HG03139 (cell line): ENCODE measurements around the gene PNMA5.
A peak's percentile ranks its signal among the peaks of the same experiment; 100 is the strongest.
"Not testable (repeated sequence)": the region's sequence is repeated elsewhere in the genome, so short reads cannot be mapped to it uniquely, and the experiment has no call there.

Experiments
- ATAC-seq: cut with Tn5 transposase; IDR thresholded peaks from one replicate; pipeline ENCODE4 v1.9.1; 2021; ENCODE audit not compliant: unreplicated experiment

Gene PNMA5

DNA sequence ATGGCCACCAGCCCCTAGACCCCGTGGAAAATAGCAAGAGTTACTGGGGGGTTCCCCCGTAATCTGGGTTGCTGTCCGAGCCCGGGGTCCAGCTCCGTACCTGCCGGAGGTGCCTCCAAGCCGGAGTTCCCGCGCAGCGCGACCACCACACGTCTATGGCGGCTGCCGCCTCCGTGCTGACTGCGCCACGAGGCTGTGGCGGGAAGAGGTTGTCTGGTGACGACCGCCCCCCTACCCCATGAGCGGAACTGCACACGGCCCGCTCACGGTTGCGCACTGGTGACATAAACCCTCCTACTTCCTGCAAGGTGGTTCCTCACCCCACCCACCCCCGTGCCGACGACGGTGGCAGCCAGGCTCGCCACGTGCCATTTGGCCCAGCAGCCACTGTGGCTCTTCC lies at the start of gene PNMA5:
PNMA5 (minus strand) TSS at position 184 of the 400 bp plus-strand sequence. CDS start 2,518 bp downstream, outside the sequence.
- ATAC-seq, result no peak

DNA sequence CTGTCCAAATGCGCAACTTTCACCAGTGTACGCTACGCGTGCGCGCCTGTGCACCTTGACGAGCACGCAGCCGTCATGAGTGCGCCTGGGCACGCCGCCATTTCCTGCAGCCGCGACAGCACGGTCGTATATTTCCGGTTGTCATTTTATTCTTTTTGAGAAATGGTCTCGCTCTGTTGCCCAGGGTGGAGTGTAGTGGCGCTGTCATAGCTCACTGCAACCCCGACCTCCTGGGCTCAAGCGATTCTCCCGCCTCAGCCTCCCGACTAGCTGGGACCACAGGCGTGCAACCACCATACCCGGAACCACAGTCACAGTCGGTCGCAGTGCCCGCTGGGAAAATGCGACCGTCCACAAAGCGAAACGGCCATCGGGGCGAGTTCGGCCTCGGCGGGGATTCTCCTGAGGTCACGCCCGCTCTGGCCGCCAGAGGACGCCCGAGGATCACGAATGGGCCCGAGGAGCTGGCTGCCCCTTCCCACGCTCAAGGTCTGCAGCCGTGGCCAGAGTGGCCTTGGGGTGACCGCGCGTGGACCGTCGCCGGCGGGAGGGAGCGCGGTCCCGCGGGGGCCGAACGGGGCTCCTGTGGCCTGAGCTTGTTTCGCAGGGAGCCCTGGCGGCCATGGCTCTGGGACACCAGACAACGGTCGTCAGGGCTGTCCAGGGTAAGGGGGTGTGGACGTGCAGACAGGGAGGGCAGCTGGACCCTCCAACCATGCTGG lies 38.6 kb upstream of the PNMA5 start:
- ATAC-seq, result peak; percentile 82

DNA sequence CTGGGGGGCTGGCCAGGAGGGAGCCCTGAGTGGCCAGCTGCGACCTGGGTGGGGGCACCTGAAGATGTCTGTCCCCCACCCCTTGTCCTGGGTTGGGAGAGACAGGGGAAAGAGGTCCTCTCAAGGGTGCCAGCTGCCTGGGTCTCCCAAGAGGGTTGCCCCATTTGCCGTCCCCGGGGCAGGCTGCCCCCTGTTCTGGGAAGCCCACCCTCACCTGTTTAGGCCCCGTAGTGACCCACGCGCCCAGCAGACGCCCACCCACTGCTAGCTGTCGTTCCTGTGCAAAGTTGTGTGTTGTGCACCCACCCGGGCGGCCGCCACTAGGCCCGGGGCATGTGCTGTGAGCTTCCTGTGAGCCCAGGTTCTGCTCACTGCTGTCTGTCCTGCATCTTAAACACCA lies 36.9 kb upstream of the PNMA5 start:
- no peak for ATAC-seq

DNA sequence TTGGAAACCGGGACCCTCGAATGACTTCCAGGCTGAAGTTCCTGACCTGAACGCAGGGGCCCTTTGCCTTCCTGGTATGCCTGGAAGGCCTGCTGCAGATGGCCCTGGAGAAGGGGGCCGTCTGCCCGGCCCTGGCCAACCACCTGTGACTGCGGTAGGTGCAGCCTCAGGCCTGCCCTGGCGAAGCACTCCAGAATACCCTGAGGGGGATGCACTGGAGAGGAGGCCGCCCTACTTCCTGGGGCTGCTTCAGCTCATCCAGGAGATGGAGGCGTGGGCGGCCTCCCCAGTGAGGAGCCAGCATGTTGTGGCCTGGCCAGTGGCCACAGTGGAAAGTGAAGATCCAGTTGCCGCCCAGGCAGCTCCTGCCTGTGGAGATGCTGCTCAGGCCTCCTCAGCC lies 36.0 kb upstream of the PNMA5 start:
- ATAC-seq, result no peak

DNA sequence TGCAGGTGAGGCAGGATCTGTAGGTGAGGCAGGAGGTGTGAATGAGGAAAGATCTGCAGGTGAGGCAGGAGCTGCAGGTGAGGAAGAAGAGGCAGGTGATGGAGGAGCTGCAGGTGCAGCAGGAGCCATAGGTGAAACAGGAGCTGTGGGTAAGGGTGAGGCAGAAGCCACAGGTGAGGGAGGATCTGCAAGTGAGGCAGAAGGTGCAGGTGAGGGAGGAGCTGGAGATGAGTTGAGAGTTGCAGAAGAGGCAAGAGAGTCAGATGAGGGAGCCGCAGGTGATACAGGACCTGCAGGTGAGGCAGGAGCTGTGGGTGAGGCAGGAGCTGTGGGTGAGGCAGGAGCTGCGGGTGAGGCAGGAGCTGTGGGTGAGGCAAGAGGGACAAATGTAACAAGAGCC lies 35.2 kb upstream of the PNMA5 start:
- ATAC-seq, result no peak

DNA sequence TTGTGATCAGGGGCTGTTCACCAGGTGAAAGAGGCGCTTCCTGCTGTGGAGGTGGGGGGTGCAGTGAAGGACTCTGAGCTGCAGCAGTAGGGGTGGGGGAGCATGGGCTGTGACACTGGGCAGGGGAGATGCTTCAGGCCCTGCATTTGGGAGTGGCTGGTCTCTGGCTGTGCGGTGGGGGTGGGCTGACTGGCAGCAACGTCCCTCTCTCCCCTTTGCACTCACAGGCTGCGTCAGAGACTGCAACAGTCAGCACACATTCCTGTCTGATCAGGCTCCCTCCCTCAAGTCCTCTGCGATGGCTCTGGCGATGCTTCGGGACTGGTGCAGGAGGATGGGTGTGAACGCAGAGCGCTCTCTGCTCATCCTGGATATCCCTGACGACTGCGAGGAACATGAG lies 34.6 kb upstream of the PNMA5 start:
- not testable (repeated sequence) for ATAC-seq

DNA sequence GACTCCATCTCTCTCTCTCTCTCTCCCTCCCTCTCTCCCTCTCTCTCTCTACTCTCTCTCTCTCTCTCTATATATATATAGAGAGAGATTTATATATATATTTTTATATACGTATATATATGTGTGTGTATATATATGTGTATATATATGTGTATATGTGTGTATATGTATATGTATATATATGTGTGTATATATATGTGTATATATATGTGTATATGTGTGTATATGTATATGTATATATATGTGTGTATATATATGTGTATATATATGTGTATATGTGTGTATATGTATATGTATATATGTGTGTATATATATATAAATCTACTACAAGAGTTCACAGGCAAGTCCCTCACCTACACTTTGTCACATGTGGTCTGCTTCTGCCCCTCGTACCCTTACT lies 32.6 kb upstream of the PNMA5 start:
- ATAC-seq, result not testable (repeated sequence)

DNA sequence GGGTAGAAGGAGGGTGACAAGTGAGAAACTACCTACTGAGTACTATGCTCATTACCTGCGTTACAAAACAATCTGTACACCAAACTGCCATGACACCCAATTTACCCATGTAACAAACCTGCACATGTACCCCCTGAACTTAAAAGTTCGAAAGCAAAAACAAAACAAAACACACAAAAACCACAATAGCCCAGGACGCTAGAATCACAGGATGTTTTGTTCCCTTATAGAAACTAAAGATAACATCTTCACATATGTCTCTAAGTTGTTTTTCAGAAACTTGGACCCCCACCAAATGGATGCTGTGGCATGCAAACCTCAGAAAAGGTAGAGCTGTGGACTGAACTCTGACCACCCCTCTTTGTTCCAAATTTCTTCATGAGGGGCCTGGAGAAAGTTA lies 25.2 kb upstream of the PNMA5 start:
- ATAC-seq, result no peak

DNA sequence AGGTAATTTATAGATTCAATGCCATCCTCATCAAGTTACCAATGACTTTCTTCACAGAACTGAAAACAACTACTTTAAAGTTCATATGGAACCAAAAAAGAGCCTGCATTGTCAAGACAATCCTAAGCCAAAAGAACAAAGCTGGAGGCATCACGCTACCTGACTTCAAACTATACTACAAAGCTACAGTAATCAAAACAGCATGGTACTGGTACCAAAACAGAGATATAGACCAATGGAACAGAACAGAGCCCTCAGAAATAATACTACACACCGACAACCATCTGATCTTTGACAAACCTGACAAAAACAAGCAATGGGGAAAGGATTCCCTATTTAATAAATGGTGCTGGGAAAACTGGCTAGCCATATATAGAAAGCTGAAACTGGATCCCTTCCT lies 23.3 kb upstream of the PNMA5 start:
- not testable (repeated sequence) for ATAC-seq

DNA sequence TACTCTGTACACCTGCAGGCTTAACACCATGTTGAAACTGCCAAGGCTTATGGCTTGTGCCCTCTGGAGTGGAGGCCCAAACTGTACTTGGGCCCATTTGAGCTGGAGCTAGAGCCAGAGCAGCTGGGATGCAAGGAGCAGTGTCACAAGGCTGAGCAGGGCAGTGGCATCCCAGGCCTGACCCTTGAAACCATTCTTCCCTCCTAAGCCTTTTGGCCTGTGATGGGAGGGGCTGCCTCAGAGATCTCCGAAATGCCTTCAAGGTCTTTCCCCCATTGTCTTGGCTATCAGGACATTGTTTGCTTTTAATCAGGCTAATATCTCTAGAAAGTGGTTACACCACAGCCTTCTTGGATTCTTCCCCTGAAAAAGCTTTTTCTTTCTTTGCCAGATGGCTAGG lies 10.9 kb upstream of the PNMA5 start:
- ATAC-seq, result no peak

DNA sequence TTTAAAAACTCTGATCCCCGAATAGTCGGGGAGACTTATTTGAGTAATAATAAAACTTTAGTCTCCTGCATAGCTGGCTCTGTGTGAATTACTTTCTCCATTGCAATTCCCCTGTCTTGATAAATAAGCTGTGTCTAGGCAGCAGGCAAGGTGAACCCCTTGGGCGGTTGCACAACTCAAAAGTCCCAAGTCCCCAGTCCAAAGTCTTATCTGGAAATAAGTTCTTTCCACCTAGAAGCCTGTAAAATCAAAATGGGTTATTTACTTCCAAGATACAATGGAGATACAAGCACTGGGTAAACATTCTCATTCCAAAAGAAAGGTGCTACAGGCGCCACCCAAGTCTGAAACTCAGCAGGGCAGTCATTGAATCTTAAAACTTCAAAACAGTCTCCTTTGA lies 10.1 kb upstream of the PNMA5 start:
- no peak for ATAC-seq

DNA sequence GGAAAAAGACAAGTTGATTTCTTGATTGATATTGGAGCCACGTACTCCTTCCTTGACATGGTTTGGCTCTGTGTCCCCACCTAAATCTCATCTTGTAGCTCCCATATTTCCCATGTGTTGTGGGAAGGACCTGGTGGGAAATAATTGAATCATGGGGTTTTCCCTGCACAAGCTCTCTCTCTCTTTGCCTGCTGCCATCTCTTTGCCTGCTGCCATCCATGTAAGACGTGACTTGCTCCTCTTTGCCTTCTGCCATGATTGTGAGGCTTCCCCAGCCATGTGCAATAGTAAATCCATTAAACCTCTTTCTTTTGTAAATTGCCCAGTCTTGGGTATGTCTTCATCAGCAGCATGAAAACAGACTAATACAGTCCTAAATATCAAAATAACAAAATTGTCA lies 8.3 kb upstream of the PNMA5 start:
- not testable (repeated sequence) for ATAC-seq

DNA sequence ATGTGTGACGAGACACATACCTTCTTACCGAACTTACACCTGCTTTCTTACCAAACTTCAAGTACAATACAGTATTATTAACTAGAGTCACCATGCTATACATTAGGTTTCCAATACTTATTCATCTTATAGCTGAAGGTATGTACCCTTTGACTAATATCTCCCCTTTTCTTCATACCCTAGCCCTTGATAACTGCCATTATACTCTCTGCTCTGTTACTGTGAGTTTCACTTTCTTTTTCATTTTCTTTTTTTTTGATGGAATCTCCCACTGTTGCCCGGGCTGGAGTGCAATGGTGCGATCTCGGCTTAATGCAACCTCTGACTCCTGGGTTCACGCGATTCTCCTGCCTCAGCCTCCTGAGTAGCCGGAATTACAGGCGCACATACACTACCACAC lies 3.4 kb upstream of the PNMA5 start:
- ATAC-seq, result no peak

DNA sequence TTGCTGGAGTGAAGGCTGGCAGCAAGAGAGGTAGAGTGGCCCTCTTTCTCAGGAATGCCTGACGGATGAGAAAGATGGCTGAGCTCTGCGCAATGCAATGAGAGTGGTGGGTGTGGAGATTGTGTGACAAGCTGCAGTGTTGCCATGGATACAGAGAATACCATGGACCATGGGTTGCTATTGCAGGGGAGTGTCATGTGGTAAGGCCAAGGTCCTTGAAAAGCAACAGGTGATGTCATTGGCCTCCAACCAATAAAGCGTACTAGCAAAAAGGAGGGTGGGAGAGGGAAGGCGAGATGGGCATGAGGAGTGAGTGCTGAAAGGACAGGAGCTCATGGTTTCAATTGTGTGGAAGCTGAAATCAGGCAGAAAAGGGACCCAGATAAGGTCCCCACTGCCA lies 1.8 kb downstream of the PNMA5 start:
- no peak for ATAC-seq

DNA sequence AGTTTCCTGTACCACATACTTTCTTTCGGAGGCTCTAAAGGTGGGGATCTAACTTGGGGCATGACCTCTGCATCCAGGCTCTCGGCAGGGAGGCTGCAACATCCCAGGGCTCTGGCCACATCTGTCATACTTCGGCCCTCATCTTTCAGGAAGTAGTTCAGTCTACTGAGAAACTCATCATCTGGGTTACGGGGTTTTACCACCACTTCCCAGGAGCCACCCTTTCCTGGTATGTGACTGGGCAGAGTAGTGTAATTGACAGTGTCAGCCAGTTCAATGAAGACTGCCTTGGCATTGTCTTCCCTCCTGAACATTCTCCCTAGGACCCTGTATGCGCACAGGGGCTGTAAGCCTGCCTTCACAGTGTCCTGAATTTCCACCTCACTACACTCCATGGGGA lies 2.8 kb downstream of the PNMA5 start:
- no peak for ATAC-seq

DNA sequence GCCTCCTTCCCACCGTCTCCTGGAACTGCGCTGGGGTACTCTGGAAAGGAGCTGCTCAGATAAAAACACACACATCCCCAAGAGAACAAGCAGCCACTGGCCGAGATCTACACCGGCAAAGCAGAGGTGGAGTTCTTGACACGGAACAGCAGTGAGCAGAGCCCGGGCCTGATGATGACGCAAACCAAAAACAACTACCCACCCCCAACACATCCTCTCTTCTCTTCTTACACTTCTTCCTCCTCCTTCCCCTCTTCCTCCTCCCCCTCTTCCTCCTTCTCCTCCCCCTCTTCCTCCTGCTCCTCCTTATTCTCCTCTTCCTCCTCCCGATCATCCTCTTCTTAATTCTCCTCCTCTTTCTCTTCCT lies 4.6 kb downstream of the PNMA5 start:
- ATAC-seq, result no peak

DNA sequence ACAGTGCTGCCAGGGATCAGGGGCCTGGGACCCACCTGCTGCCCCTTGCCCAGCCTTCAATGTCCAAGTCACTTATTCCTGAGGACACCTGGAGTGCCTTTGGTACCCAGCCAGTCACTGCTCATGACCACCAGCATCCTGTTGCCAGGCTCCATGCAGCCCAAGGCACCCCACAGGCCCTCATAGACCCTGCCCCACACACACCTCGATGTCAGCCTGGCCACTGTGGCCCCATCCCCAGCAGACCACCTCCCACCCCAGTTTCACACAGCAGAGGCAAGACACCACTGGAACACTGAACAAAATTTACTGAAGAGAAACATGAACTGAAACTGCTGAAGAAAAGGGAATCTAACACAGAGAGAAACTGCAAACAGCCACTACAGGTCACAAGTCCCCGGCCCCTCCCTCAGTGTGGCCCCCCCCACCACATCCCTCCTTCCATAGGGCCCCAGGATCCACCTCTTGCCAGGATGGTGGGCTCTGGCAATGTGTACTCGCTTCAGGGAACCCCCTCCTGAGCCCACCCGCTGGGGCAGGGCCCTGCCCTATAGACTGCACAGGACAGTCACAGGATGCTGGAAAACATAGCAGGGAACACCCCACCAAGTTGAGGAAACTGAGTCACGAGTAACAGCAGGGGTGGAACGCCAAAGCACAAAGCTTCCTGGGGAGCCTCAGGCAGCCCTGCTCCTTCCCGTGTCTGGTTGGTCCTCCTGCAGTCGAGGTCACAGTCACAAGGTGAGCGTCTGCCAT lies 5.2 kb downstream of the PNMA5 start:
- ATAC-seq, result no peak

DNA sequence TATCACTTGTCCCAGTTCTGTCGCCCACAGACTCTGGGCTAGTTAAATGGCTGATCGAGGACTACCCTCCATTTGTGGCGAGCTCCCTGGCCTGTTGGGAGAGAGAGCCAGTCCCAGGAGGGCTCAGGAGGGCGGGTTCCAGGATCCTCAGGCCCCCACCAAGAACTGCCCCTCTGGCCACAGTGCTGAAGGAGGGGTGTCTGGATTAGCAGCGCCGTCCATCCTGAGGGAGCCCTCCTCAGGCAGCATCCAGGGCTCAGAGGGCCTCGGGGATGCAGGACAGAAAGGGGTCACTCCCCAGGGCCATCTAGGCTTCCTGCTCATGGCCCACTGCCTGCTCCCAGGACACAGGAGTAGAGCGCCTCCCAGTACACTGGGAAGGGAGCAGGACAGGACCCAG lies 6.1 kb downstream of the PNMA5 start:
- ATAC-seq, result no peak

DNA sequence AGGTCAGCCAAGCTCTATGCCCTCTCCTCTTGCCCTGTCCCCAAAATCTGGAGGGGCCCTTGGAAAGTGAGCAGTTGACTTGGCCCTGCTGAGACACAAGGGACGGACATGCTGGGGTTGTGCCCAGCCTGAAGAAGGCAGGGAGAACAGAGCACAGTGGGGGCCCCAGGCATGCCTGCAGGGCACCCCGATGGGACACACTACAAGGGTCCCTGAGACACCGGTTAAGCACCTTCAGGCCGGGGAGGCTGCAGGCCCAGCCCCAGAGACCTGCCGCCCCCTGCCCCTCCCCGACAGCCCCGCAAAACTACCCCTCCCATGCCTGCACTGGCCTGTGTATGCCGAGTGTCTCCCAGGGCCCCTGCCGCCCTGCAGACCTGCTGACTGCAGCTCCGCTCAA lies 6.8 kb downstream of the PNMA5 start:
- not testable (repeated sequence) for ATAC-seq

DNA sequence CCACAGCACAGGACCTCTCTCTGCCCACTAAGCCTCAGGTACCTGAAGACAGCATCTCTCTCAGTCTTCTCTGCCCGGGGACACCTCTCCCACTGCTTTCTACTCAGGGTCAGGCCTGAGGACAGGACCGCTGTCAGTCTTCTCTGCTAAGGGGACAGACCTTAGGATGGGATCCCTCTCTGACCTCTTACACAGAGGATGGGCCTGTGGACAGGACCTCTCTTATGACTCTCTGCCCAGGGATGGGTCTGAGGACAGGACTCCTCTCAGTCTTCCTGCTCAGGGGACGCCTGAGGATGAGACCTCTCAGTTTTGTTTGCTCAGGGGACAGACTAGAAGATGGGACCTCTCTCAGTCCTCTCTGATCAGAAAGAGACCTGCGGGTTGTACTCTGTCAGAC lies 8.5 kb downstream of the PNMA5 start:
- not testable (repeated sequence) for ATAC-seq

DNA sequence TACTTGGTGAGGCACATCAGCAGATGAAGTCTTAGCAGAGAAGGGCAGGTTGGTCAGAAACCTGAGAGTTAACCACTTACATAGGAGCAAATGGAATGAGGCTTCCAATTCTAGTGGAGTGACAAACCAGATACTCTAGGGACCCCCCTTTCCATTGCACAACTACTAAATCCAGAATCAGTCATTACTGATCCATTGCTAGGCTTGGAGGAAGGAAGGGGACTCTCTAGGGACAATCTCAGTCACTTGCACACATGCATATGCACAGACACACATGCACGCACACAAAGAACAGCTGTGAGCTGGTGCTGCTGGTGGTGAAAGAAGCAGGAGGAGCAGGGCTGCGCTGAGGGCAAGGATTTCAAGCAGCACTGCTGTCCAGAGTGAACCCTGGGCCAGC lies 25.7 kb downstream of the PNMA5 start:
- no peak for ATAC-seq

DNA sequence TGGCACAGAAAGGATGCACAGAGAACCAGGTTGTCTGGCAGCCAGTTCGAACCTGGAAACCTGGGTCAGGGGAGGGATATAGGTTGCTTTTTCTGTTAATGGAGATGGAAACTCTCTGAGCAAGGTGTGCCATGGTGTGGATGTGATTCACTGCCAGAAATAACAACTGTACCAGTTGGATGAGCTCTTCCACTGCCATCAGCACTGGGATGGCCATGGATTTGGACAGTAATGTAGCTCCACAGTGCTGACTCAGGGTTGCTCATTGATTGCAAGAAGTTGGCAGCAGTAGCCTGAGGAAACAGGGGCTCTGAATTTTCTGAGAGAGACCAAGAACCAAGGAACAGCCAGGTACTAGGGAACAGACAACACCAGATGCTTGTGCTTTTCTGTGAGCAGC lies 33.8 kb downstream of the PNMA5 start:
- ATAC-seq, result no peak

DNA sequence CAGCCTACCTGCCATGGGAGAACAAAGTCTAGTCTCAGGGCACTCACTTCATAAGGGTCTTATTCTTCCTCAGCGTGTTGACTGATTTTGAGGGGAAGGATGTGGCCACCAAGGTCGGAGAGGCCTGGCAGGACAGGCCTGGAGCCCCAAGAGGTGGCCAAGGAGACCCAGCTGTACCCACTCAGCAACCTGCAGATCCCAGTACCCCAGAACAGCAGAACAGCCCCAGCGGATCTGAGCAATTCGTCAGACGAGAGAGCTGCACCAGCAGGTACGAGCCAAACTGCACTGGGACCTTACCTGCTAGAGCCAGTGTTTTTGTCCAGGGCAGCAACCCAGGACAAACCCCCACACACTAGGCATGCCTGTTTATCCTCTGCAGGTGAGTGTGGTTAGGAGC lies 34.3 kb downstream of the PNMA5 start:
- no peak for ATAC-seq
